Calu3 (cell line): ENCODE data around the gene GPR82. TPM values are rescaled to one million over a fixed set of nuclear protein-coding genes. Genes with fewer than 3 reads are reported as not detected.

Experiments used
- BruUV-seq: library from RNA; stranded (reverse); fragments of 400-500 nt; replicated peaks from 2 replicates; lab custom pipeline; 2021; lab: Mats Ljungman, UMichigan
- CTCF ChIA-PET: fragments of 300-600 bp; sonication (Branson Sonifier 250); formaldehyde crosslinking; loops from one replicate; lab custom pipeline; 2022; ENCODE audit warnings: antibody characterized with exemption; lab: Charles Lee
- DNase-seq: peaks from one replicate; pipeline ENCODE4 v3.0.0; 2022
- H3K27ac Mint-ChIP-seq: one replicate; pipeline ENCODE4 v1.8.0; 2022; ENCODE audit warnings: mixed read lengths; ENCODE audit not compliant: unreplicated experiment
- H3K27me3 Mint-ChIP-seq: one replicate; pipeline ENCODE4 v1.8.0; 2022; ENCODE audit warnings: mixed read lengths; ENCODE audit not compliant: unreplicated experiment
- H3K36me3 Mint-ChIP-seq: one replicate; pipeline ENCODE4 v1.8.0; 2022; ENCODE audit warnings: mild to moderate bottlenecking, moderate library complexity, mixed read lengths; ENCODE audit not compliant: insufficient read depth, unreplicated experiment
- H3K4me1 Mint-ChIP-seq: one replicate; pipeline ENCODE4 v1.8.0; 2022; ENCODE audit warnings: mild to moderate bottlenecking, low read depth, mixed read lengths; ENCODE audit not compliant: unreplicated experiment
- H3K4me3 Mint-ChIP-seq: one replicate; pipeline ENCODE4 v1.8.0; 2022; ENCODE audit warnings: mild to moderate bottlenecking, low read depth, moderate library complexity, mixed read lengths; ENCODE audit not compliant: unreplicated experiment
- H3K9me3 Mint-ChIP-seq: one replicate; pipeline ENCODE4 v1.8.0; 2022; ENCODE audit warnings: low read depth, mixed read lengths; ENCODE audit not compliant: unreplicated experiment
- intact Hi-C: fragments of 100-400 bp; cut with micrococcal nuclease; formaldehyde crosslinking; loops from one replicate; pipeline ENCODE4 v1.10.0; 2022; ENCODE audit not compliant: unreplicated experiment
- total RNA-seq: library from RNA; stranded (reverse); gene quantifications from 2 replicates; pipeline ENCODE4 v1.2.3, GENCODE V29; 2022
- TF ChIP-seq, protein P1 (sequence below): fragments of 200-600 bp; IDR thresholded peaks from one replicate; pipeline ENCODE4 v1.8.0; 2022; ENCODE audit warnings: antibody characterized with exemption; ENCODE audit not compliant: unreplicated experiment

GPR82 gene
- total RNA-seq, 1 experiment from 2014 or later, result not detected

DNA sequence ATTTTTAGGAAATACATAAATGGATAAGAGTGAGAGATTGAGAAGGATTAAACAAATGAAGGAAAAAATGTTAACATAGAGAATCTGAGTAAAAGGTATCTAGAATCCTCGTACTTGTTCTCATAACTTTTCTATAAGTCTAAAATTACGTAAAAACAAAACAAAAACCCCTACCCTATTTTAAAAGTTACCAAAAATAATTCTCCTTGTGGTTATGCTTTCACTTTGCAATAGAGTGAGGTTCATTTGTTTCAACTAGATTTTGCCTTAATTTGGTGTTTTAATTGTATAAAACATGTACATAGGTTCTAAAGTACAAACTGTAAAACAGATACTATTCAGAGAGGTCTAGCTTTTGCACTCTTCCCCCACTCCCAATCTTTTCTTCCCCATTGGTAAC lies 39.0 kb upstream of the GPR82 start:
- Mint-ChIP-seq H3K4me1 (peaks cover 9% of the 10 kb centered on the region), H3K27me3 (no peaks in the 10 kb centered on the region), H3K27ac (no peak overlapping the region), H3K36me3 (no peaks in the 10 kb centered on the region), H3K4me3 (no peak overlapping the region), H3K9me3 (no peaks in the 10 kb centered on the region)
- DNase-seq, result no peak
- TF ChIP-seq, protein P1, sequence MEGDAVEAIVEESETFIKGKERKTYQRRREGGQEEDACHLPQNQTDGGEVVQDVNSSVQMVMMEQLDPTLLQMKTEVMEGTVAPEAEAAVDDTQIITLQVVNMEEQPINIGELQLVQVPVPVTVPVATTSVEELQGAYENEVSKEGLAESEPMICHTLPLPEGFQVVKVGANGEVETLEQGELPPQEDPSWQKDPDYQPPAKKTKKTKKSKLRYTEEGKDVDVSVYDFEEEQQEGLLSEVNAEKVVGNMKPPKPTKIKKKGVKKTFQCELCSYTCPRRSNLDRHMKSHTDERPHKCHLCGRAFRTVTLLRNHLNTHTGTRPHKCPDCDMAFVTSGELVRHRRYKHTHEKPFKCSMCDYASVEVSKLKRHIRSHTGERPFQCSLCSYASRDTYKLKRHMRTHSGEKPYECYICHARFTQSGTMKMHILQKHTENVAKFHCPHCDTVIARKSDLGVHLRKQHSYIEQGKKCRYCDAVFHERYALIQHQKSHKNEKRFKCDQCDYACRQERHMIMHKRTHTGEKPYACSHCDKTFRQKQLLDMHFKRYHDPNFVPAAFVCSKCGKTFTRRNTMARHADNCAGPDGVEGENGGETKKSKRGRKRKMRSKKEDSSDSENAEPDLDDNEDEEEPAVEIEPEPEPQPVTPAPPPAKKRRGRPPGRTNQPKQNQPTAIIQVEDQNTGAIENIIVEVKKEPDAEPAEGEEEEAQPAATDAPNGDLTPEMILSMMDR, result no peak
- intact Hi-C loops, result no loop called here
- BruUV-seq, result no TSS peak
- CTCF ChIA-PET, result no interaction called here

DNA sequence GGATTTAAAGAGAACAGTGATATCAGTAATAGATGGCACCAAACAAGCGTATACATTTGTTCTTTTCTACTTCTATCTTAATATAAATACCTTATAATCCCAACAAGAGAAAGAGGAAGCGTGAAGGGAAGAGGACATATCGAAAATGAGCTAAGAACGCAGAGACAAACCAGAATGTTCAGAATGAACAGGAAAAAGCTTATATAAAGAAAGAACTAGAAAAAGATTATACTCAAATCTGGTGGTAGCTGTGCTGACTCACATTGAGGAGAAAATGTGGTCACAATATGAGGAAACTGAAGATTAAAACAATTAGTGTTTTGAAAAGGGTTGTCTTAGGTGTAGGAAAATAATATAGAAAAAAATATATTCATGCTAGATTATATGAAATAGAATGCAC lies 37.2 kb upstream of the GPR82 start:
- no TSS peak for BruUV-seq
- CTCF ChIA-PET, result no interaction called here

DNA sequence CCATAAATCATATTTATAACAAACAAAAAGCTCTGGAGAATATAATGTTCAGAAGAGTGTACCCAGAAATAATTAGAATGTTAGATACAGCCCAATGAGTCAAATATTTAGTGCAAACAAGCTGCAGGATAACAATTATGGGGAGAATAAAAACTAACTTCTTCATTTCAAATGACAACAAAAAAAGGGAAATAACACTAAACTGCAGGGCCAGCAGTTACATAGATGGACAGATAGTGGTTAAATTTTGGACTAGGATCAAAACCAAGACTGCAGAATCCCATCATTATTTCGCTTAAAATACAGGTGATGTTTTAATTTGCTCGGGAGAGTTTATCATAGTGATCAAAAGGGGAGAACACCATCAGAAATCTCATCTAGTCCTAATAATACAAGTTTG lies 35.8 kb upstream of the GPR82 start:
- intact Hi-C loops, result no loop called here
- no peak overlapping the region for H3K4me3 Mint-ChIP-seq
- TF ChIP-seq, protein P1, result no peak
- no peaks in the 10 kb centered on the region for H3K36me3 Mint-ChIP-seq
- DNase-seq, result no peak
- no peak overlapping the region for H3K27ac Mint-ChIP-seq
- BruUV-seq, result no TSS peak
- peaks cover 9% of the 10 kb centered on the region for H3K4me1 Mint-ChIP-seq
- no peaks in the 10 kb centered on the region for H3K27me3 Mint-ChIP-seq
- CTCF ChIA-PET, result interaction anchor here (0.7 kb wide), 2 partner anchors 18 to 522 kb away, joined by 3 to 10 read pairs; no protein-coding TSS in a partner anchor
- no peaks in the 10 kb centered on the region for H3K9me3 Mint-ChIP-seq

More for the DNA sequence above, 37.2 kb upstream of the GPR82 start:
- intact Hi-C loops, result no loop called here
- DNase-seq, result no peak
- H3K27me3 Mint-ChIP-seq, result no peaks in the 10 kb centered on the region
- no peaks in the 10 kb centered on the region for H3K36me3 Mint-ChIP-seq
- peaks cover 9% of the 10 kb centered on the region for H3K4me1 Mint-ChIP-seq
- no peaks in the 10 kb centered on the region for H3K9me3 Mint-ChIP-seq
- H3K27ac Mint-ChIP-seq, result no peak overlapping the region
- H3K4me3 Mint-ChIP-seq, result no peak overlapping the region
- TF ChIP-seq, protein P1, result no peak

DNA sequence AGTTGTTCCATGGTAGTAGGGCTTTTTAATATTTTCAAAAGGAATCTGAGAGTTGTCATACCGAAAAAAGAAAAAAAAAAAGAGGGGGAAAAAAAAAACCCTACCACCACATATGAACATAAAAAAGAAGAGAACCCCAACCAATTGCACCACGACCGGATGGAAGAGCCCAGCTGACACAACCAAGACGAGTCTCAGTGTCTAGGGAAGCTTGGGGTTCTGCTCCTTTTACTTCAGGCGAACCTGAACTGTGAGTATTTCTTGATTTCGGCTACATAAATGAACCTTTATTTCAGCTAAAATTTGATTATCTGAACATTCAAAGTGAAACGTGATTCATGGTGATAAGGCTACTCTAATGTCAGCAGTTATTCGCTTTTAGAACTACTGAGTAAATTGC lies 35.1 kb upstream of the GPR82 start, which contains the start of gene GPR34:
GPR34 (plus strand) TSS at position 139 of the 400 bp plus-strand sequence. CDS start 6,661 bp downstream, outside the sequence.
- Mint-ChIP-seq H3K4me3 (no peak within 1 kb of the TSS), H3K27me3 (no peaks in the 10 kb centered on the region), H3K4me1 (peaks cover 4% of the 10 kb centered on the region), H3K36me3 (no peaks in the 10 kb centered on the region), H3K9me3 (no peaks in the 10 kb centered on the region), H3K27ac (no peak within 1 kb of the TSS)
- CTCF ChIA-PET, result no interaction called here
- TF ChIP-seq, protein P1, result no peak
- DNase-seq, result no peak
- no TSS peak for BruUV-seq
- intact Hi-C loops, result no loop called here
